ENCODE data around the gene SPTBN1.
"Not testable (repeated sequence)": the region's sequence is repeated elsewhere in the genome, so short reads cannot be mapped to it uniquely, and the experiment has no call there.

Gene SPTBN1

GRCh38 chr2:54681416-54681815 is 225.3 kb downstream of the SPTBN1 start:
- DNase-seq: no peak

- no peak for DNase-seq
These were observed 227.5 kb downstream of the SPTBN1 start for GRCh38 chr2:54683596-54683995.

GRCh38 chr2:54685263-54685775 is 229.2 kb downstream of the SPTBN1 start:
- no peak for DNase-seq

GRCh38 chr2:54687595-54688152 is 231.5 kb downstream of the SPTBN1 start:
- DNase-seq: no peak

- no peak for DNase-seq
These were observed 235.5 kb downstream of the SPTBN1 start for GRCh38 chr2:54691445-54692135.

- no peak for DNase-seq
These were observed 236.4 kb downstream of the SPTBN1 start for GRCh38 chr2:54692556-54692955.

GRCh38 chr2:54695378-54695777 is 239.3 kb downstream of the SPTBN1 start:
- no peak for DNase-seq

GRCh38 chr2:54697934-54698333 is 241.8 kb downstream of the SPTBN1 start:
- no peak for DNase-seq

- DNase-seq: not testable (repeated sequence)
These were observed 242.8 kb downstream of the SPTBN1 start for GRCh38 chr2:54698926-54699325.

GRCh38 chr2:54699665-54700064 is 243.5 kb downstream of the SPTBN1 start:
- no peak for DNase-seq

GRCh38 chr2:54701029-54701428 is 244.9 kb downstream of the SPTBN1 start:
- DNase-seq: no peak

- DNase-seq: no peak
These were observed 248.1 kb downstream of the SPTBN1 start for GRCh38 chr2:54704238-54704637.

- DNase-seq: no peak
These were observed 248.8 kb downstream of the SPTBN1 start for GRCh38 chr2:54704688-54705605.

- no peak for DNase-seq
These were observed 250.5 kb downstream of the SPTBN1 start for GRCh38 chr2:54706622-54707021.

- no peak for DNase-seq
These were observed 252.6 kb downstream of the SPTBN1 start for GRCh38 chr2:54708584-54709335.

- no peak for DNase-seq
These were observed 253.2 kb downstream of the SPTBN1 start for GRCh38 chr2:54709336-54709809.

- DNase-seq: no peak
These were observed 254.1 kb downstream of the SPTBN1 start for GRCh38 chr2:54710216-54710615.

GRCh38 chr2:54712516-54712915 is 256.4 kb downstream of the SPTBN1 start:
- no peak for DNase-seq

- DNase-seq: no peak
These were observed 258.9 kb downstream of the SPTBN1 start for GRCh38 chr2:54714996-54715395.

- DNase-seq: no peak
These were observed 260.2 kb downstream of the SPTBN1 start for GRCh38 chr2:54716375-54716774.

- no peak for DNase-seq
These were observed 264.4 kb downstream of the SPTBN1 start for GRCh38 chr2:54720563-54720962.

All from CD4-positive, alpha-beta T cell treated with Interleukin-15 for 1 hour (primary cell).